Mesothelial cell of epicardium (in vitro differentiated cells): ENCODE results near the gene CHST3. TPM values are rescaled to one million over a fixed set of nuclear protein-coding genes. Genes with fewer than 3 reads are reported as not detected.

Experiments used
- DNase-seq, 2 experiments: peaks; one replicate each; pipeline ENCODE4 v3.0.0; 2021; ENCODE audit warnings: low spot score in 2 of 2; ENCODE audit not compliant: unreplicated experiment in 2 of 2
- H3K27ac Mint-ChIP-seq: 2 replicates; pipeline ENCODE4 v1.8.0; 2021; ENCODE audit warnings: mixed read lengths
- H3K27me3 Mint-ChIP-seq: 2 replicates; pipeline ENCODE4 v1.8.0; 2021; ENCODE audit warnings: low read depth, mixed read lengths
- H3K36me3 Mint-ChIP-seq: 2 replicates; pipeline ENCODE4 v1.8.0; 2021; ENCODE audit warnings: mixed read lengths
- H3K4me1 Mint-ChIP-seq: 2 replicates; pipeline ENCODE4 v1.8.0; 2021; ENCODE audit warnings: mixed read lengths
- H3K4me3 Mint-ChIP-seq: 2 replicates; pipeline ENCODE4 v1.8.0; 2021; ENCODE audit warnings: mild to moderate bottlenecking, moderate library complexity, mixed read lengths
- H3K9me3 Mint-ChIP-seq: 2 replicates; pipeline ENCODE4 v1.8.0; 2021; ENCODE audit warnings: mixed read lengths
- total RNA-seq: library from RNA; stranded (reverse); gene quantifications from 3 replicates; pipeline ENCODE4 v1.2.1, GENCODE V29; 2021
- TF ChIP-seq, protein P1 (sequence below): fragments of 200-600 bp; sonication (generic); IDR thresholded peaks from one replicate; pipeline ENCODE4 v1.5.0; 2021; ENCODE audit warnings: antibody characterized with exemption; ENCODE audit not compliant: unreplicated experiment

Gene CHST3
- total RNA-seq, 1 donor from 2014 or later: 27.6 TPM

DNA sequence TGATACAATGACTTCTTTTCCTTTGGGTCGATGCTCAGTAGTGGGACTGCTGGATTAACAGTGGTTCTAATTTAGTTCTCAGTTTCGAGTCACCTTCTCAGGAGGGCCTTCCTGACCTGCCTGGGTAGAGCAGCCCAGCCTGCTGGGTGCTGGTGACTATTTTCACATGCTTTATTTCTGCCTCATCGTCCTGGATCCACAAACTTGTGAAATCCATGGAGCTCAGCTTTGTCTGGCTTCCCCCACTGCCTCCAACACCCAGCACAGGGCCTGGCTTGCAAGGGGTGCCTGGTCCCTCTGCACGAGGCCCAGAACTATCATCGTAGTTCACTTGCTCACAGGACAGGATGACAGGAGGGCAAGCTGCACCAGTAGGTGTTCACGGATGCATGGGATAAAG is 77.3 kb downstream of the CHST3 start:
- Mint-ChIP-seq H3K9me3 (peaks cover 2% of the 10 kb centered on the region), H3K4me3 (no peak overlapping the region), H3K4me1 (peaks cover 68% of the 10 kb centered on the region), H3K27me3 (no peaks in the 10 kb centered on the region), H3K27ac (peak overlapping the region; percentile 53), H3K36me3 (no peaks in the 10 kb centered on the region)
- no peak for DNase-seq
- TF ChIP-seq, protein P1, sequence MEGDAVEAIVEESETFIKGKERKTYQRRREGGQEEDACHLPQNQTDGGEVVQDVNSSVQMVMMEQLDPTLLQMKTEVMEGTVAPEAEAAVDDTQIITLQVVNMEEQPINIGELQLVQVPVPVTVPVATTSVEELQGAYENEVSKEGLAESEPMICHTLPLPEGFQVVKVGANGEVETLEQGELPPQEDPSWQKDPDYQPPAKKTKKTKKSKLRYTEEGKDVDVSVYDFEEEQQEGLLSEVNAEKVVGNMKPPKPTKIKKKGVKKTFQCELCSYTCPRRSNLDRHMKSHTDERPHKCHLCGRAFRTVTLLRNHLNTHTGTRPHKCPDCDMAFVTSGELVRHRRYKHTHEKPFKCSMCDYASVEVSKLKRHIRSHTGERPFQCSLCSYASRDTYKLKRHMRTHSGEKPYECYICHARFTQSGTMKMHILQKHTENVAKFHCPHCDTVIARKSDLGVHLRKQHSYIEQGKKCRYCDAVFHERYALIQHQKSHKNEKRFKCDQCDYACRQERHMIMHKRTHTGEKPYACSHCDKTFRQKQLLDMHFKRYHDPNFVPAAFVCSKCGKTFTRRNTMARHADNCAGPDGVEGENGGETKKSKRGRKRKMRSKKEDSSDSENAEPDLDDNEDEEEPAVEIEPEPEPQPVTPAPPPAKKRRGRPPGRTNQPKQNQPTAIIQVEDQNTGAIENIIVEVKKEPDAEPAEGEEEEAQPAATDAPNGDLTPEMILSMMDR: no peak

DNA sequence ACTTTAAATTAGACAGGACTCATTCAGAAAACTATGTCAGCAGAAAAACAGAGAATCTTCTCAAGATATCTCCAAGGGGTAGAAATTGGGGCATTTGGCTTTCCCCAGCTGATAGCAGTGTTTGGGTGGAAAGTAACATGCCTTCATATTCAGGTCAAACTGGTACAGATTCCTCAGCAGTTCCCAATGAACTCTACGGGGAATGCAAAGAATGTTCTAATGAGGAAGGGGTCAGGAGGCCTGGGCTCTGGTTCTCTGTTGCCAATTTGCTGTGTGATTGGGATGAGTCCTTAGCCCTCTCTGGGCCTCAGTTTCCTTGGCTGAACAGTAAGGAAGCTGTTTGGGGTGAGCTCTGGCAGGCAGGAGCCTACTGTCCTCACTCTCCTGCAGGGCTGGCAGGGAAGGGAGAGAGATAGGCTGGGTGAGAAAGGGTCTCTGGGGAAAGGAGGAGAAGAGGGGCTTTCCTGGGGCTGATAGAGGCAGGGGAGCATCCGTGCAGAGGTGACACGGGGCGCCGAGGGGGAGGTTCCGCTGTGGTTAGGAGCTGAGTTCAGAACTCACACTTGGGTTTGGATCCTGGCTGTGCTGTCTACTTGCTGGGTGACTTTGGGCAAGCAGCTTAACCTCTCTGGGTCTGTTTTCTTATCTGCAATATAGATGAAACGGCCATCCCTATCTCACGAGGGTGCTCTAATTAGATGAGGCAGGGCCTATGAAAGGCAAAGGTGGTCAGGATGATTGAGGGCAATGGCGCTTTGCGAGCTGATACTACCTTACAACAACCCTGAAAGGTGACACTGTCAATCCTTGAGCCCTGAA is 79.0 kb downstream of the CHST3 start:
- Mint-ChIP-seq H3K27me3 (no peaks in the 10 kb centered on the region), H3K4me3 (peak overlapping the region; percentile 19), H3K27ac (peak overlapping the region; percentile 95), H3K36me3 (no peaks in the 10 kb centered on the region), H3K9me3 (peaks cover 4% of the 10 kb centered on the region), H3K4me1 (peaks cover 58% of the 10 kb centered on the region)
- no peak for DNase-seq
- TF ChIP-seq, protein P1: no peak

DNA sequence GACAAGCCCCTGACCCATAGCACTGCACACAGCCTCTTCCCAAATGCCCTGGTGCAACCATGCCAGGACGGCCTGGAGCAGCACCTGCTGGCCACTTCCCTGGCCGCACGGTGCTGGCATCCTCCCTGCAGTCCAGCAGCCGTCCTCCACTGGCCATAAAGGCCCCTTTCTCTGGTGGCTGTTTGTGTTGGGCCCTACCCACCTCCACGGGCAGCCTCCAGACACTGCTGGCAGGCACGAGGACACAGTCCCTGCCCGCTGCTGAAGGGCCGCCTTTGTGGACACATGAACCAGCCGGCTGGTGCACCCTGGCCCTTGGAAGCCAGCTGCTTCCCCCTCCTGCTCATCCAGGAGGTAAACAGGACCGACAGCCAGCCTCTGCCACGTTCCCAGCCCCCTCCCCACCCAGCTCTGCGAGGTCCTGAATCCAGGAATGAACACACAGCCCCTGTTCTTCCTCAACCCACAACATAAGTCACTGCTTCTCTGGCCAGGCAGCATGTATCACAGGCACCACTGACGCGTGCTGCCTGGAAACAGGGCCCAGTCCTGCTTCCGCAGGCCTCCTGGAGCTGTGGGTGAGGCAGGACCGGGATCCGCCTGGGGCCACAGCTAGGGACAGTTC is 80.3 kb downstream of the CHST3 start:
- TF ChIP-seq, protein P1: no peak
- H3K4me3 Mint-ChIP-seq: no peak overlapping the region
- peaks cover 51% of the 10 kb centered on the region for H3K4me1 Mint-ChIP-seq
- DNase-seq: no peak
- H3K27ac Mint-ChIP-seq: peak overlapping the region; percentile 86
- no peaks in the 10 kb centered on the region for H3K36me3 Mint-ChIP-seq
- peaks cover 5% of the 10 kb centered on the region for H3K9me3 Mint-ChIP-seq
- H3K27me3 Mint-ChIP-seq: no peaks in the 10 kb centered on the region

DNA sequence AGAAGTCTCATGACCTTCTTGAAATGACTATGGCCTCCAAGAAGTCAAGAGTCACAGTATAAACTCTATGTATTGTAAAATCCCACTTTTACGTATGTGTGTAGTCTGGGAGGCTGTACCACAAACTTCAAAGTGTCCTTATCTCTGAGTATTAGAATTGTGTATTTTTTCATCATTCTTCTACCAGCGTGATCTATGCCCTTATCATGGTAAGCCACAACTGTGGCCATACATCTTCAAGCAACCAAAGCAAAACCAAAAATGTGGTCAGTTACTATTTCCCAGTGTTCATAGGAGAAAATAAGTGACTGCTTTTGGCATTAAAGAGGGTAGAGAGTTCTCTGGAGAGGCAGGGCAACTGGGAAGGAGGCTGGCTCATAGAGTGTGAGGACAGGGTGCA is 81.4 kb downstream of the CHST3 start:
- H3K9me3 Mint-ChIP-seq: peaks cover 11% of the 10 kb centered on the region
- peaks cover 53% of the 10 kb centered on the region for H3K4me1 Mint-ChIP-seq
- no peaks in the 10 kb centered on the region for H3K27me3 Mint-ChIP-seq
- TF ChIP-seq, protein P1: no peak
- H3K4me3 Mint-ChIP-seq: no peak overlapping the region
- H3K27ac Mint-ChIP-seq: peak overlapping the region; percentile 23
- no peaks in the 10 kb centered on the region for H3K36me3 Mint-ChIP-seq
- no peak for DNase-seq

DNA sequence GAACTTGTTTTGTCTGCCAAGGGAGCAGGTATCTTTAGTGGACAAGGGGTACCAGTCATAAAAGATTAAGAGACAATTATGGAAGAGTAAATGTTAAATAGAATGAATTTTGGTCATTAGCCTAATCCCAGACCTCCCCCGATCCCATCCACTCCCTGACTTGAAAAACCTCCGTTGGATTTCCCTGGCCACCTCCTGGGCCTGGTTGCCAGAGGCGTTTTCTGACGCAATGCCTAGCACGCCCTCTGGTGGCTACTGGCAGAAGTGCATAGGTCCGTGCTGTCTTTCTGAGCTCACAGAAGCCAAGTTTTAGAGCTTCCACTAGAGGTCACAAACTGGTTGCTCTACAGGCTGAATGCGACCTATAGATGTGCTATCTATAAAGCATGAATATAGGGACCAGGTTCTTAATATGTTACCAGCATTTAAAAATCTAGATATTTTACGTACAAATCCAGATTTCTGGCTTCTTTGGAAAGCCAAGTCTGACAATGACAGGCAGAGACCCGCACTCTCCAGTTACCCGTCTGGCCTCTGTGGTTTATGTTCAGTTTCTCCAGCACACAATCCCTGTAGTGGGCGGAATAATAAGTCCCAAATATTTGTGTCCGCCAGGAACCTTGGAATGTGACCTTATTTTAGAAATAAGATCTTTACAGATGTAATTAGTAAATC is 84.4 kb downstream of the CHST3 start:
- TF ChIP-seq, protein P1: peak; percentile 98
- no peaks in the 10 kb centered on the region for H3K36me3 Mint-ChIP-seq
- H3K4me3 Mint-ChIP-seq: no peak overlapping the region
- H3K27ac Mint-ChIP-seq: peak overlapping the region; percentile 52
- DNase-seq: peak; percentile 80 to 90
- no peaks in the 10 kb centered on the region for H3K27me3 Mint-ChIP-seq
- H3K9me3 Mint-ChIP-seq: peaks cover 11% of the 10 kb centered on the region
- peaks cover 36% of the 10 kb centered on the region for H3K4me1 Mint-ChIP-seq
